Measurements from ENCODE around the gene FAF1.

The FAF1 gene

GRCh38 chr1:50701706-50702317 lies 258.3 kb downstream of the FAF1 start:
- DNase-seq (ENCODE audit: low read depth in 2 of 2) = no peak

- DNase-seq (ENCODE audit: low read depth in 2 of 2) = no peak
Observed at GRCh38 chr1:50700621-50701020, 259.4 kb downstream of the FAF1 start.

GRCh38 chr1:50700214-50700613 lies 259.9 kb downstream of the FAF1 start:
- DNase-seq (ENCODE audit: low read depth in 2 of 2) = no peak

GRCh38 chr1:50699795-50700194 lies 260.3 kb downstream of the FAF1 start:
- DNase-seq (ENCODE audit: low read depth in 2 of 2) = no peak

- no peak for DNase-seq (ENCODE audit: low read depth in 2 of 2)
Observed at GRCh38 chr1:50697440-50698421, 262.3 kb downstream of the FAF1 start.

- DNase-seq (ENCODE audit: low read depth in 2 of 2) = no peak
Observed at GRCh38 chr1:50693829-50694228, 266.2 kb downstream of the FAF1 start.

- DNase-seq (ENCODE audit: low read depth in 2 of 2) = no peak
Observed at GRCh38 chr1:50684185-50684584, 275.9 kb downstream of the FAF1 start.

GRCh38 chr1:50681931-50682330 lies 278.1 kb downstream of the FAF1 start:
- no peak for DNase-seq (ENCODE audit: low read depth in 2 of 2)

- no peak for DNase-seq (ENCODE audit: low read depth in 2 of 2)
Observed at GRCh38 chr1:50667710-50668356, 292.2 kb downstream of the FAF1 start.

- DNase-seq (ENCODE audit: low read depth in 2 of 2) = no peak
Observed at GRCh38 chr1:50667272-50667671, 292.8 kb downstream of the FAF1 start.

GRCh38 chr1:50666849-50667248 lies 293.2 kb downstream of the FAF1 start:
- no peak for DNase-seq (ENCODE audit: low read depth in 2 of 2)

GRCh38 chr1:50665413-50665812 lies 294.7 kb downstream of the FAF1 start:
- no peak for DNase-seq (ENCODE audit: low read depth in 2 of 2)

GRCh38 chr1:50661626-50662025 lies 298.4 kb downstream of the FAF1 start:
- no peak for DNase-seq (ENCODE audit: low read depth in 2 of 2)

- DNase-seq (ENCODE audit: low read depth in 2 of 2) = no peak
Observed at GRCh38 chr1:50659107-50659662, 300.9 kb downstream of the FAF1 start.

GRCh38 chr1:50658459-50659076 lies 301.5 kb downstream of the FAF1 start:
- DNase-seq (ENCODE audit: low read depth in 2 of 2) = no peak

- DNase-seq (ENCODE audit: low read depth in 2 of 2) = no peak
Observed at GRCh38 chr1:50656931-50657330, 303.1 kb downstream of the FAF1 start.

GRCh38 chr1:50651476-50652263 lies 308.4 kb downstream of the FAF1 start:
- DNase-seq (ENCODE audit: low read depth in 2 of 2) = no peak

GRCh38 chr1:50646526-50646925 lies 313.5 kb downstream of the FAF1 start:
- no peak for DNase-seq (ENCODE audit: low read depth in 2 of 2)

GRCh38 chr1:50645139-50645538 lies 314.9 kb downstream of the FAF1 start:
- no peak for DNase-seq (ENCODE audit: low read depth in 2 of 2)

GRCh38 chr1:50644447-50645105 lies 315.5 kb downstream of the FAF1 start:
- DNase-seq (ENCODE audit: low read depth in 2 of 2) = no peak
